Iris pigment epithelial cell (primary cell): ENCODE data around the gene CACNA2D2.
A peak's percentile ranks its signal among the peaks of the same experiment; 100 is the strongest.

ENCODE experiments used
- DNase-seq: peaks from one replicate; pipeline ENCODE4 v3.0.0-alpha.2; 2011; ENCODE audit warnings: low read depth

The CACNA2D2 gene

GRCh38 chr3:50370594-50370993, 132.8 kb downstream of the CACNA2D2 start:
- DNase-seq = peak; percentile 22

- DNase-seq = no peak
Observed at GRCh38 chr3:50369012-50369670, 134.3 kb downstream of the CACNA2D2 start.

DNA sequence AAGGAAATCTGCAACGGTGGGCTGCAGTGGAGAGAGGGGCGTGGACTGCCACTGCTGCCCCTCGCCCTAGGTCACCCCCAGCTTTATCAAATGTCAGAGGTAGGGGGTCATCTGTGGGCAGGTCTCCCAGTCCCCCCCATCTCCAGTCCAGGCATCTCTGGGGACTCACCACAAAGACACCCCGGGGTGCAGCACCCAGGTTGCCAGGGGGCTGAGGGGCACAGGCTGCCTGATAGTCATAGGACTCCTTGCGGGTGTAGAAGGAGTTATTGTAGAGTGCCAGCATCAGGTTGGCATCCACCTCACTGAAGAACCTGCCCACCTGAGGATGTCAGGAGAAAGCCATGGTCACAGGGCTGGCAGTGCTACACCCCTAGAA, 137.6 kb downstream of the CACNA2D2 start:
- DNase-seq = no peak

- peak; percentile 64 for DNase-seq
Observed at GRCh38 chr3:50365080-50365841, 138.2 kb downstream of the CACNA2D2 start.

GRCh38 chr3:50364573-50365079, 138.8 kb downstream of the CACNA2D2 start:
- peak; percentile 39 for DNase-seq

DNA sequence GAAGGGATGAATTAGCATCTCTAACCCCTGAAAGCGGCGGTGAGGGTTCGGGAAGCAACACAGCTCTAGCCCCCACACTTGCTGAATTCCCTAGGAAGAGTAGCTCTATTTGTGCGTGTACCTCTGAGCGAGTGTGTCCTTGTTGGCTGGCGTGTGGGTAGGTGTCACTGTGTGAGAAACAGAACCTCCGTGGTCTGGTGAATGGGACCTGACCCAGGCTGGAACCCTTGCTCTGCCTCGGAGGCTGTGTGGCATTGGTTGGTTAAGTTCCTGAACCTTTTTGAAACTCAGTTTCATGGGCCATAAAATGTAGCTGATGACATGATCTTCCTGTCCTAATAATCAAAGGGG, 143.7 kb downstream of the CACNA2D2 start:
- no peak for DNase-seq

GRCh38 chr3:50358911-50359759, 144.3 kb downstream of the CACNA2D2 start, which contains the start of gene TMEM115:
Gene TMEM115 (minus strand): TSS chr3:50359521. CDS start chr3:50359063, 458 bp downstream.
- peak; percentile 99 for DNase-seq

DNA sequence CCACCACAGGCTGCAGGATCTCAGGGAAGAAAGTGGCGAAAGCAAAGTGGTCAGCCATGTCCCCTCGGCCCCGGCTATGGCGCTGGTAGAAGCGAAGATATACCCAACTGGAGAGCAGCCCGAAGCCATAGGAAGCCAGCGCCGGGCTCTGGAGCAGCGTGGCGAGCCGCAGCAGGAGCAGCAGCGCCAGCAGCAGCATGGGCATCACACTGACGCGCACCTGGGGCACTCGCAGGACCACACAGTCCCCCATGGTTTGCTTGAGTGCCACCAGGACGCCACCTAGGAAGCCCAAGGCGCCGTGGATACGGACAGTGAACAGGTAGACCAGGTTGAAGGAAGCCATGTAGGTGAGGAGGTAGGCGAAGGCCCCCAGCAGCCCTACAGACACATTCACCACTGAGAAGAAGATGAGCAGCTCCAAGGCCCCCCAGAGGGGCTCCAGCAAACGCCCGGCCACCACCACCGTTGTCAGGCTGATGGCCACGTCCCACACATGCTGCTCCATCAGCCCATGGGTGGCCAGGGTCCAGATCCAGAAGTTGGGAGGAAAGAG, 145.0 kb downstream of the CACNA2D2 start:
- no peak for DNase-seq

DNA sequence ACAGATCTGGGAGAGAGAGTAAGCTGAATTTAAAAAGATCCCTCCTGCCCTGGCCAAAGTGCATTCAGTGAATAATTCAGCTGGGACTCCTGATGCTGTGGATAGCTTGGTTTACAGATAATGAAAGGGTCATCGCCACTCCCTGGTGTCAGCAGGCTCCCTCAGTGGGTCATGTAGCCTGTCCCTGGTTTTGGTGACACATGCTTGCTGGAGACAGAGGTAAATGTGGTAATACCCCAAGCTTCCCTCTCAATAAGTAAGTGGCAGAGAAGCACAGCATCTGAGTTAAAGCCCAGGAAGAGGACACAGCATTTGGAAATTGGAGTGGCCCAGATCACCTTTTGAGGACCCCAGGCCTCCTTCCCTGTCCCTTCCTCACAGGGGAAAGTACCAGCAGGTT, 146.0 kb downstream of the CACNA2D2 start:
- DNase-seq = no peak

GRCh38 chr3:50356553-50356952, 146.9 kb downstream of the CACNA2D2 start:
- DNase-seq = peak; percentile 38

- DNase-seq = no peak
Observed at GRCh38 chr3:50355829-50356552, 147.4 kb downstream of the CACNA2D2 start.

- no peak for DNase-seq
Observed at GRCh38 chr3:50354850-50355249, 148.6 kb downstream of the CACNA2D2 start.

DNA sequence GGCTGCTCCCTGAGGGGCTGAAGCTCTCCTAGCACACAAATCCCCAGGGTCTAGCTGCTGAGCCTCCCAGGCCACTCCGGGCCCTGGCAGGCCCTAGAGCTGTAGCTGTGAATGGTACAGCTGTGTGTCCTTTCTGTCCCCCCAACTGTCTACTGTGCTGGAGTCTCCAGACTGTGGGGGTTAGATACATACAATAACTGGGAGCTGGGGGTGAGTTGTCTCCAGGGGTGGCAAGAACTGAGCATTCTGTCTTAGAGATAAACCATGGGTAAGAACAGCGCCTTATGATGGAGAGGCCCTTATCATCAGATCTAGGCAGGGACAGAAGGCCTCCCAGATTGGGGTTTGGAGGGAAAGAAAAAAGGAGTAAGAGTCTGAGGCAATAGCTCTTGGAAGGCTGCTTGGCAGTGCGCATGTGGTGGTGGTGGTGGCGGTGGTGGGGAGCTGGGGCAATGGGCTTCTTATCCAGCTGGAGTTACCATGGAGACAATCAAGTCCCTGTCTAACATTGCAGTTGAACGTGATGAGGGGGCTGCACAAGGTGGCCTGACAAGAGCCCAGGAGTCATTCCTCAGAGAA, 149.2 kb downstream of the CACNA2D2 start:
- DNase-seq = no peak

DNA sequence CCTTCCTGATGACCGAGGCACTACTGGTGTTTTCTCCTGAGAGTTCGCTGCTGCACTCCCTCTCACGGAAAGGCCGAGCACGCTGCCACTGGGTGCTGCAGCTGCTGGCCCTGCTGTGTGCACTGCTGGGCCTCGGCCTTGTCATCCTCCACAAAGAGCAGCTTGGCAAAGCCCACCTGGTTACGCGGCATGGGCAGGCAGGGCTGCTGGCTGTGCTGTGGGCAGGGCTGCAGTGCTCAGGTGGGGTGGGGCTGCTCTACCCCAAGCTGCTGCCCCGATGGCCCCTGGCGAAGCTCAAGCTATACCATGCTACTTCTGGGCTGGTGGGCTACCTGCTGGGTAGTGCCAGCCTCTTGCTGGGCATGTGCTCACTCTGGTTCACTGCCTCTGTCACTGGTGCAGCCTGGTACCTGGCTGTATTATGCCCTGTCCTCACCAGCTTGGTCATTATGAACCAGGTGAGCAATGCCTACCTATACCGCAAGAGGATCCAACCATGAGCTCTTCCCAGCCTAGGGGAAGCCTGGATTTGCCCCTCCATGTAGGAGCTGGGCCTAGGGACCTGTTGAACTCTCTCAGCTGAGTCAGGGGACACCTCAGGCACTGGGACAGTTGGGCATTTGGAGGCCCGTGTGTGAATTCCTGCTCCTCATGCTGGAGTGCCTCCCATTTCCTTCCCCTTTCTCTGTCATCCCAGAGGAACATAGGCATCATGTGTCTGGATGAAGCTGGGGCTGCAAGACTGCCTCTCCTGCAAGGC, 150.0 kb downstream of the CACNA2D2 start:
- no peak for DNase-seq

DNA sequence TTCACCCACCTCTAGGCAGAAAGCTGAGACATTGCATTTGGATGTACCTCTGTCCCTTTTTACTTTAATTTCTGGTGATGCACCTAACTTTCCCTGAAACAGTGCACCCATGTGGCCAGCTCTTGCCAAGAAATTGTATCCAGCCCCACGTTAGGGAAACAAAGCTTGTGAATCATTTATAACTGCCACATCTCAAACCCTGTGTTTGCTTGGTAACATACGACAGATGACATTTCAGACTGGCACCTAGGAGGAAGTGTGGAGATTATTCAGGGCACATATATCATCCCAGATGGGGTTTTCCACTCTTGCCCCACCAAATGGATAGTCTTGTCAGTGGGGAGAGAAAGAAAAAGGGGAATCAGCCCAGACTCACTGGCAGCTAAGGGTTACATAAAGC, 150.7 kb downstream of the CACNA2D2 start:
- DNase-seq = peak; percentile 44

GRCh38 chr3:50351323-50351697, 152.1 kb downstream of the CACNA2D2 start:
- no peak for DNase-seq

- DNase-seq = peak; percentile 93
Observed at GRCh38 chr3:50350527-50351322, 152.7 kb downstream of the CACNA2D2 start, which contains the start of the genes CYB561D2 and NPRL2. Gene CYB561D2 (plus strand): TSS chr3:50350862. CDS start chr3:50351434, 572 bp downstream. Gene NPRL2 (minus strand): TSS chr3:50350775. CDS start chr3:50350652, 123 bp downstream.

GRCh38 chr3:50350213-50350526, 153.3 kb downstream of the CACNA2D2 start:
- DNase-seq = no peak

- DNase-seq = peak; percentile 62
Observed at GRCh38 chr3:50347187-50347813, 156.1 kb downstream of the CACNA2D2 start.
